Measurements from ENCODE around the gene USP14.

The USP14 gene

DNA sequence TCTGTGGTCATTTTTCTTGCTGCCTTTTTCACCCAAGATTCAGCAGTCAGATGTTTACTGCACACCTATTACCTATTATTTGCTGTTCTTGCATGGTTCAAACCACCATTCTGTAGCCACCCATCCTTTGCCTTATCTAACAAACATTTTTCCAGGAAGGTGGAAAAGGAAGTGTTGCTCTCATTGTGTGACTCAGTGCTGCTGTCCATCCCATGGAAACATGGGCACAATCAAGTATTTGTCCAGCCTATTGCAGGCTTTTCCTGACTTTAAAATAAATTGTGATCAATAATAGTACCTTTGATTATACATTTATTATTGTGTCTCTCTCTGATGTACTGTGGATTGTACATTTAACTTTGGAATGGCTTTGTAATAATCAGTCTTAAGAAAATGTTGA lies 53.2 kb downstream of the USP14 start:
- Histone ChIP-seq H2AK5ac (ENCODE audit: low read length) (no peak overlapping the region), H3K4me2 (ENCODE audit: low read length) (no peak overlapping the region), H3K27ac (ENCODE audit: low read depth, low read length) (no peak overlapping the region), H4K12ac (ENCODE audit: low read depth, low read length) (no peak overlapping the region), H3K27me3 (ENCODE audit: insufficient read depth, low read length) (no peaks in the 10 kb centered on the region), H2BK5ac (ENCODE audit: low read depth, low read length, poor library complexity) (no peak overlapping the region), H3K9me3 (ENCODE audit: insufficient read depth, low read depth, low read length) (no peaks in the 10 kb centered on the region), H3K14ac (ENCODE audit: low read length) (no peak overlapping the region), H3K9ac (ENCODE audit: low read length) (no peak overlapping the region), H2AFZ (ENCODE audit: insufficient read depth, low read length, poor library complexity) (no peak overlapping the region), H2BK12ac (ENCODE audit: low read length) (no peak overlapping the region), H4K91ac (ENCODE audit: low read depth, low read length) (no peak overlapping the region), H4K8ac (ENCODE audit: low read depth, low read length) (no peak overlapping the region), H3K4me1 (ENCODE audit: control insufficient read depth in 1 of 2, insufficient read depth in 2 of 2, low read length in 2 of 2) (no peaks in the 10 kb centered on the region), H3K4ac (ENCODE audit: low read depth, low read length) (no peak overlapping the region), H3K79me1 (ENCODE audit: low read length) (no peaks in the 10 kb centered on the region), H3K18ac (ENCODE audit: low read length) (no peak overlapping the region), H3K36me3 (ENCODE audit: control insufficient read depth in 1 of 2, insufficient read depth in 2 of 2, low read length in 2 of 2) (peaks cover 10 to 22% of the 10 kb centered on the region in 2 experiments), H2BK120ac (ENCODE audit: insufficient read depth, low read length, poor library complexity) (no peak overlapping the region), H3K23ac (ENCODE audit: low read length) (no peak overlapping the region), H3K79me2 (ENCODE audit: control insufficient read depth, insufficient read depth, low read length, poor library complexity) (no peaks in the 10 kb centered on the region), H3K4me3 (ENCODE audit: low read depth, low read length) (no peak overlapping the region)
- no peak for DNase-seq

DNA sequence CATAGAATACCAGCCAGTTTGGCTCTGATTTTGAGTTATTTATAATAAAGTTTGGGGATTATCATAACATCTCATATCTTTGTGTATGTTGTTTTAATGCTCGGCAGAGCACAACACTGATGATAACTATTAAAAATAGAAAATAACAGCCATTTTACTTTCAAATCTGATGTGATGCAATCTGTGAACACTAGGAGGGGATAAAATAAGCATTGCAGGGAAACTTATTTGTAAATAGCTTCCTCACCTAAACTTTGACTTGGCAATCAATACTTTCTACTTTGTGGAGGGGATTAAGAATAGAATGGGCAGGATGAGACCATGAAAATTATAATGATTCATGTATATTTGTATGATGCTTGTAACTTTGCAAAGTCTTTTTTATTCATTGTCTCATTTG lies 54.4 kb downstream of the USP14 start:
- no peak overlapping the region for H3K4me2 ChIP-seq (ENCODE audit: low read length)
- H2BK12ac ChIP-seq (ENCODE audit: low read length) = no peak overlapping the region
- no peaks in the 10 kb centered on the region for H3K79me1 ChIP-seq (ENCODE audit: low read length)
- H2AK5ac ChIP-seq (ENCODE audit: low read length) = no peak overlapping the region
- H3K4me3 ChIP-seq (ENCODE audit: low read depth, low read length) = no peak overlapping the region
- H4K12ac ChIP-seq (ENCODE audit: low read depth, low read length) = no peak overlapping the region
- H3K4me1 ChIP-seq (ENCODE audit: control insufficient read depth in 1 of 2, insufficient read depth in 2 of 2, low read length in 2 of 2) = no peaks in the 10 kb centered on the region
- H2BK5ac ChIP-seq (ENCODE audit: low read depth, low read length, poor library complexity) = no peak overlapping the region
- no CpG with 5 or more reads among the region's 1 CpG for WGBS (ENCODE audit: extremely low coverage, insufficient coverage, insufficient read length)
- no peak overlapping the region for H3K4ac ChIP-seq (ENCODE audit: low read depth, low read length)
- H3K27me3 ChIP-seq (ENCODE audit: insufficient read depth, low read length) = no peaks in the 10 kb centered on the region
- H3K9me3 ChIP-seq (ENCODE audit: insufficient read depth, low read depth, low read length) = no peaks in the 10 kb centered on the region
- no peak overlapping the region for H2BK120ac ChIP-seq (ENCODE audit: insufficient read depth, low read length, poor library complexity)
- no peak overlapping the region for H2AFZ ChIP-seq (ENCODE audit: insufficient read depth, low read length, poor library complexity)
- no peak overlapping the region for H4K8ac ChIP-seq (ENCODE audit: low read depth, low read length)
- no peak overlapping the region for H3K9ac ChIP-seq (ENCODE audit: low read length)
- H3K18ac ChIP-seq (ENCODE audit: low read length) = no peak overlapping the region
- H4K91ac ChIP-seq (ENCODE audit: low read depth, low read length) = no peak overlapping the region
- no peak for DNase-seq
- H3K14ac ChIP-seq (ENCODE audit: low read length) = no peak overlapping the region
- H3K79me2 ChIP-seq (ENCODE audit: control insufficient read depth, insufficient read depth, low read length, poor library complexity) = no peaks in the 10 kb centered on the region
- no peak overlapping the region for H3K23ac ChIP-seq (ENCODE audit: low read length)
- H3K27ac ChIP-seq (ENCODE audit: low read depth, low read length) = no peak overlapping the region
- H3K36me3 ChIP-seq (ENCODE audit: control insufficient read depth in 1 of 2, insufficient read depth in 2 of 2, low read length in 2 of 2) = peaks cover 10 to 25% of the 10 kb centered on the region in 2 experiments

DNA sequence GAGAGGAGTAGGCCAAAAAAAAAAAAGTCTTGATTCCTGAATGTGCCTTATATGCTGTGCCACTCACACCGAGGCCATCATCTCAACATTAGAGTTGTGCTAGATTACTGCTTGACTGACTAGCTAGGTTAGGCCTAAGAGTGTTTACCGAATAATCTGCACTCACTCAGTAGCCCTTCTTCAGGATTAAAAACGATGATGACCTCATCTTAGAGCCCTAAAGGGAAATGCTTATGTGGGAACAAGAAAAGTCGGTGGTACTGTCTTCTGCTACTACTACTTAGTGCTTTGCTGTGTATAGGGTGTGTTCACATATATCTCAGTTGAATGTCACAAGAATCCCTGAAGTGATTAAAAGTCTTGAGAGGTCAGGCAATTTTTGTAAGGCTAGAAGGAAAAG lies 55.1 kb downstream of the USP14 start:
- Histone ChIP-seq H2BK120ac (ENCODE audit: insufficient read depth, low read length, poor library complexity) (no peak overlapping the region), H4K8ac (ENCODE audit: low read depth, low read length) (no peak overlapping the region), H4K91ac (ENCODE audit: low read depth, low read length) (no peak overlapping the region), H2BK12ac (ENCODE audit: low read length) (no peak overlapping the region), H3K4ac (ENCODE audit: low read depth, low read length) (no peak overlapping the region), H3K4me2 (ENCODE audit: low read length) (no peak overlapping the region), H2AK5ac (ENCODE audit: low read length) (no peak overlapping the region), H3K18ac (ENCODE audit: low read length) (no peak overlapping the region), H3K4me3 (ENCODE audit: low read depth, low read length) (no peak overlapping the region), H3K9me3 (ENCODE audit: insufficient read depth, low read depth, low read length) (no peaks in the 10 kb centered on the region), H3K27me3 (ENCODE audit: insufficient read depth, low read length) (no peaks in the 10 kb centered on the region), H3K9ac (ENCODE audit: low read length) (no peak overlapping the region), H4K12ac (ENCODE audit: low read depth, low read length) (no peak overlapping the region), H3K4me1 (ENCODE audit: control insufficient read depth in 1 of 2, insufficient read depth in 2 of 2, low read length in 2 of 2) (no peaks in the 10 kb centered on the region), H2AFZ (ENCODE audit: insufficient read depth, low read length, poor library complexity) (no peak overlapping the region), H3K79me1 (ENCODE audit: low read length) (no peaks in the 10 kb centered on the region), H2BK5ac (ENCODE audit: low read depth, low read length, poor library complexity) (no peak overlapping the region), H3K36me3 (ENCODE audit: control insufficient read depth in 1 of 2, insufficient read depth in 2 of 2, low read length in 2 of 2) (peaks cover 10 to 30% of the 10 kb centered on the region in 2 experiments), H3K79me2 (ENCODE audit: control insufficient read depth, insufficient read depth, low read length, poor library complexity) (no peaks in the 10 kb centered on the region), H3K23ac (ENCODE audit: low read length) (no peak overlapping the region), H3K14ac (ENCODE audit: low read length) (no peak overlapping the region), H3K27ac (ENCODE audit: low read depth, low read length) (no peak overlapping the region)
- no CpG with 5 or more reads among the region's 4 CpGs for WGBS (ENCODE audit: extremely low coverage, insufficient coverage, insufficient read length)
- DNase-seq = no peak

DNA sequence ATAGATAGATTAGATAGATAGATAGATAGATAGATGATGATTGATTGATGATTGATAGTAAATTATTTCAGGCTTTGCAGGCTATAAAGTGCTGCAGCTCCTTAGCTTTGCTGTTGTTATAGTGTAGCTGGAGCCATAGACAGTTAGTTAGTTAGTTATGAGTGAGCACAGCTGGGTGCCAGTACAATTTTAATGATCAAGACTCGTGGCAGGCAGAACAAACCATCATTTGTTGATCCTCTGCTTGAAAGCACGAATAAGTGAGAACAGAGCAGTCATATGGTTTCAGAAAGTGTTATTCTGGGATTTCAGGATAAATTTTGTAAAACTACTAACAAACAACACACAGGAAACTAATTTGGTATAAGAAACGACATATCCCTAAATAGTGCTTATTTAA lies 55.6 kb downstream of the USP14 start:
- DNase-seq = no peak
- H2BK120ac ChIP-seq (ENCODE audit: insufficient read depth, low read length, poor library complexity) = no peak overlapping the region

More for the DNA sequence above, 55.6 kb downstream of the USP14 start:
- H2AK5ac ChIP-seq (ENCODE audit: low read length) = no peak overlapping the region
- H3K4ac ChIP-seq (ENCODE audit: low read depth, low read length) = no peak overlapping the region
- no peak overlapping the region for H2AFZ ChIP-seq (ENCODE audit: insufficient read depth, low read length, poor library complexity)
- no peak overlapping the region for H4K12ac ChIP-seq (ENCODE audit: low read depth, low read length)
- no peak overlapping the region for H2BK5ac ChIP-seq (ENCODE audit: low read depth, low read length, poor library complexity)
- H3K36me3 ChIP-seq (ENCODE audit: control insufficient read depth in 1 of 2, insufficient read depth in 2 of 2, low read length in 2 of 2) = peaks cover 10 to 30% of the 10 kb centered on the region in 2 experiments
- no peak overlapping the region for H3K14ac ChIP-seq (ENCODE audit: low read length)
- no peaks in the 10 kb centered on the region for H3K79me1 ChIP-seq (ENCODE audit: low read length)
- H3K9me3 ChIP-seq (ENCODE audit: insufficient read depth, low read depth, low read length) = no peaks in the 10 kb centered on the region
- no peaks in the 10 kb centered on the region for H3K79me2 ChIP-seq (ENCODE audit: control insufficient read depth, insufficient read depth, low read length, poor library complexity)
- H4K8ac ChIP-seq (ENCODE audit: low read depth, low read length) = no peak overlapping the region
- H3K4me2 ChIP-seq (ENCODE audit: low read length) = no peak overlapping the region
- H3K9ac ChIP-seq (ENCODE audit: low read length) = no peak overlapping the region
- no peak overlapping the region for H3K27ac ChIP-seq (ENCODE audit: low read depth, low read length)
- WGBS (ENCODE audit: extremely low coverage, insufficient coverage, insufficient read length) = no CpG with 5 or more reads among the region's 3 CpGs
- no peak overlapping the region for H3K4me3 ChIP-seq (ENCODE audit: low read depth, low read length)
- H3K23ac ChIP-seq (ENCODE audit: low read length) = no peak overlapping the region
- H4K91ac ChIP-seq (ENCODE audit: low read depth, low read length) = no peak overlapping the region
- no peak overlapping the region for H3K18ac ChIP-seq (ENCODE audit: low read length)
- no peaks in the 10 kb centered on the region for H3K4me1 ChIP-seq (ENCODE audit: control insufficient read depth in 1 of 2, insufficient read depth in 2 of 2, low read length in 2 of 2)
- no peak overlapping the region for H2BK12ac ChIP-seq (ENCODE audit: low read length)
- H3K27me3 ChIP-seq (ENCODE audit: insufficient read depth, low read length) = no peaks in the 10 kb centered on the region

Data from trophoblast cell (in vitro differentiated cells and primary cell).